Measurements from ENCODE around the gene JAKMIP1.

GRCh38 chr4:6017030-6017429 is 183.3 kb downstream of the JAKMIP1 start:
- TF ChIP-seq EZH2phosphoT487 (IDR thresholded peaks at IDR 0.05; ENCODE audit: insufficient read depth, low read depth) (no peak), EZH2 (IDR thresholded peaks at IDR 0.05; ENCODE audit: insufficient read depth, poor library complexity, severe bottlenecking) (no peak)

All from GM23248 (cell line).